Measurements from ENCODE around the gene FAM221B. TPM values are rescaled to one million over a fixed set of nuclear protein-coding genes. Genes with fewer than 3 reads are reported as not detected.

FAM221B gene
- total and polyA plus RNA-seq, 7 donors, result not detected

- Histone ChIP-seq H3K9me3 (no peaks in the 10 kb centered on the region), H3K4me1 (peaks cover 46% of the 10 kb centered on the region)
These were observed 1.2 kb upstream of the FAM221B start for GRCh38 chr9:35829764-35830096.

GRCh38 chr9:35829084-35829763 lies 692 bp upstream of the FAM221B start, which contains the start of gene TMEM8B:
Gene TMEM8B, plus strand, starts transcription at chr9:35829228. Its CDS starts 220 bp downstream, at chr9:35829448.
- intact Hi-C loops (cut with DNase I), result no loop called here
- no peaks in the 10 kb centered on the region for H3K27me3 ChIP-seq (ENCODE audit: insufficient read depth in 3 of 3, low read length in 2 of 3)
- H3K9me3 ChIP-seq, result no peaks in the 10 kb centered on the region
- H3K27ac ChIP-seq, result peak within 1 kb of the TSS; percentile 99
- H3K36me3 ChIP-seq (ENCODE audit: insufficient read depth in 1 of 2, low read depth in 1 of 2), result no peaks in the 10 kb centered on the region
- DNase-seq (peak; percentile 97 to 98), ATAC-seq (peak; percentile 88 to 90 (median 90))
- H3K4me3 ChIP-seq, result peak within 1 kb of the TSS; percentile 91
- TF ChIP-seq CTCF (IDR thresholded peaks at IDR 0.05), result no peak
- WGBS, 3 donors, result 1 to 2% (median 1%) methylated on average over 21 to 53 of the region's 53 CpGs
- H3K4me1 ChIP-seq, result peaks cover 41% of the 10 kb centered on the region

More at GRCh38 chr9:35829764-35830096, 1.2 kb upstream of the FAM221B start:
- intact Hi-C loops (cut with DNase I), result no loop called here
- WGBS, 3 donors, result 10 to 40% (median 23%) methylated on average over 2 of the region's 2 CpGs
- ATAC-seq, result no peak
- peak overlapping the region; percentile 91 for H3K4me3 ChIP-seq
- no peaks in the 10 kb centered on the region for H3K36me3 ChIP-seq (ENCODE audit: insufficient read depth in 1 of 2, low read depth in 1 of 2)
- TF ChIP-seq CTCF (IDR thresholded peaks at IDR 0.05), result no peak
- no peak for DNase-seq
- no peaks in the 10 kb centered on the region for H3K27me3 ChIP-seq (ENCODE audit: insufficient read depth in 3 of 3, low read length in 2 of 3)
- H3K27ac ChIP-seq, result peak overlapping the region; percentile 99

- Histone ChIP-seq H3K4me1 (peaks cover 26% of the 10 kb centered on the region), H3K27ac (no peak overlapping the region), H3K4me3 (no peak overlapping the region), H3K36me3 (ENCODE audit: insufficient read depth in 1 of 2, low read depth in 1 of 2) (no peaks in the 10 kb centered on the region), H3K27me3 (ENCODE audit: insufficient read depth in 3 of 3, low read length in 2 of 3) (no peaks in the 10 kb centered on the region), H3K9me3 (no peaks in the 10 kb centered on the region)
- ATAC-seq (no peak), DNase-seq (no peak)
- intact Hi-C loops (cut with DNase I), result loop anchor here (2.0 kb wide), 1 partner anchor 55 kb away; no protein-coding TSS in a partner anchor
- TF ChIP-seq CTCF (IDR thresholded peaks at IDR 0.05), result no peak
- 74 to 90% (median 80%) methylated on average over 3 of the region's 3 CpGs for WGBS, 3 donors
These were observed 1.0 kb downstream of the FAM221B start for GRCh38 chr9:35827486-35827885.

GRCh38 chr9:35826071-35826701 lies 2.3 kb downstream of the FAM221B start:
- Histone ChIP-seq H3K4me1 (peaks cover 19% of the 10 kb centered on the region), H3K9me3 (no peaks in the 10 kb centered on the region), H3K27me3 (ENCODE audit: insufficient read depth in 3 of 3, low read length in 2 of 3) (no peaks in the 10 kb centered on the region), H3K4me3 (no peak overlapping the region), H3K27ac (no peak overlapping the region), H3K36me3 (ENCODE audit: insufficient read depth in 1 of 2, low read depth in 1 of 2) (no peaks in the 10 kb centered on the region)
- WGBS, 3 donors, result 36 to 44% (median 39%) methylated on average over 4 of the region's 4 CpGs
- intact Hi-C loops (cut with DNase I), result loop anchor here (1.0 to 2.0 kb wide), 3 partner anchors 35 to 57 kb away; partner anchors contain the start of gene NPR2 (in 1 of the 2)
- no peak for DNase-seq
- TF ChIP-seq CTCF (IDR thresholded peaks at IDR 0.05), result peak; percentile 76
- ATAC-seq, result peak; percentile 43 to 69 (median 56)
